Cardiac septum (tissue), 1 donor: Measurements from ENCODE around the gene ZC3H18. TPM values are rescaled to one million over a fixed set of nuclear protein-coding genes. Genes with fewer than 3 reads are reported as not detected.

Source experiments
- DNase-seq: peaks from one replicate; pipeline ENCODE4 v3.0.0-alpha.2; 2020; ENCODE audit warnings: low spot score
- intact Hi-C: fragments of 100-400 bp; cut with DNase I; formaldehyde crosslinking; loops from one replicate; pipeline ENCODE4 v1.14.0; 2022
- total RNA-seq: library from RNA; stranded (reverse); fragmentation: NEBNext Ultra II Directional; extraction: Animal tissue kit (Norgen Biotek cat#: 25700); gene quantifications from one replicate; pipeline ENCODE4 v1.2.1, GENCODE V29; 2021
- donor health status: DM: no; HTN: no; CAD: no.

Gene ZC3H18
- total RNA-seq, 1 donor from 2014 or later = 20.6 TPM

DNA sequence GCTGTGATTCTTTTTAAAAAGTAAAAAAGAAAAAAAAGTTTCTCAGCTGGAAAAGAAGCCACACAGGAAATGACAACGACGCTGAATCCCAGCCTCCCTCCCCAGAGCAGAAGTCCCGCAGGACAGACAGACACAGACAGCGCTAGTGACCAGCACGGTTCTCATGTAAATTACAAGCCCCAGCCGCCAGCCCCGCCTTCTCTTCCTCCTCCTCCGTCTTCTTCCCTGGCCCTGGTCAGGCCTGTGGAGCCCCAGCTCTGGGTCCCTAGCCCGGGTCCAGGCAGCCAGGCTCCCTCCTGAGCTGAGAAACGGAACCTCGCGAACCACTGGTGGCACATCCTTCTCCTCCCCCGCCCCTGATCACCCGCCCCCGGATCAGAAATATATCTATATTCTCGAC is 61.2 kb downstream of the ZC3H18 start:
- DNase-seq = no peak
- intact Hi-C loops = no loop called here

DNA sequence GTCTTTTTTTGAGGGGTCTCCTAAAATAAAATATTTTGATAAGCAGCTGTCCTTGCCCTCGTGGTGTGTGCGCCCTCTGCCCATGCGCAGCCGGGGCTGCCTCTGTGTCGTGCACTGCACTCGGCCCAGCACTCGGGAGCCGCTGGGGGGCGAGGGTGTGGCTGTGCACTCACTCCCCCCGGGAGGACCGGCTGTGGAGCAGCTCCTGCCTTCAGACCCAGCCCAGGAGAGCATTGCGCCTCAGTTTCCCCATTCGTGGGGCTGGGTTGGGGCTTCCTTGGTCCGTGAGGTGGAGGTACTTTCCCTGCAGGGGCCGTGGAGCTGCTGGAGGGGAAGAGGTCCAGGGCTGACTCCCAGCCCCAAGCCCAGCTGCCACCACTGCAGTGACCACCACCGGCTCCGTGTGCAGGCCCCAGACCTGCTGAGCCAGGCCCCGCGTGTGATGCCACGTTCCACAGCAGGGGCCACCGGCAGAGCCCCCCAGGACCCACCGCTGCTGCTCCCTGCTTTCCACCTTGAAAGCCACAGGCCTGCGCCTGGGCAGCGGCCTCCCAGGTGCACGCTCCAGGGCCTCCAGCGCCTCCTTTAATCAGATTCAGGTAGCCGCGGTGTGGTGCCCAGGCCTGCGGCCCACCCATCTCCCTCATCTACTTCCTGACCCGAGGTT is 61.9 kb downstream of the ZC3H18 start:
- no peak for DNase-seq
- intact Hi-C loops = no loop called here

DNA sequence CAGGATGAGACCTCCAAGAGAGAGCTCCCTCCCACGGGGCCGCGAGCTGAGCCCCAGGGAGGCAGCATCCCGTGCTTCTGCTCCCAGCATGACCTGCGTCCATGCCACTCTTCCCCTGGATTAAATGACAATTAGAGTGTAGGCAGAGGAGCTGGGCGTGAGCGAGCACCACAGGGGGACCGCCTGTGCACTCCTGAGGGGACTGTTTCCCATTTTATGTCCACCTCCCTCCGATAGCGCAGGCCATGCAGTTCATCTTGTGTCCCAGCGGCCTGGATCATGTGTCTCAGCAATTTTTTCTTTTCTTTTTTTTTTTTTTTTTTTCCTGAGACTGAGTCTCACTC is 62.4 kb downstream of the ZC3H18 start:
- DNase-seq = no peak
- intact Hi-C loops = no loop called here

- intact Hi-C loops = no loop called here
- DNase-seq = no peak
These were observed 63.5 kb downstream of the ZC3H18 start for GRCh38 chr16:88633684-88634140.

DNA sequence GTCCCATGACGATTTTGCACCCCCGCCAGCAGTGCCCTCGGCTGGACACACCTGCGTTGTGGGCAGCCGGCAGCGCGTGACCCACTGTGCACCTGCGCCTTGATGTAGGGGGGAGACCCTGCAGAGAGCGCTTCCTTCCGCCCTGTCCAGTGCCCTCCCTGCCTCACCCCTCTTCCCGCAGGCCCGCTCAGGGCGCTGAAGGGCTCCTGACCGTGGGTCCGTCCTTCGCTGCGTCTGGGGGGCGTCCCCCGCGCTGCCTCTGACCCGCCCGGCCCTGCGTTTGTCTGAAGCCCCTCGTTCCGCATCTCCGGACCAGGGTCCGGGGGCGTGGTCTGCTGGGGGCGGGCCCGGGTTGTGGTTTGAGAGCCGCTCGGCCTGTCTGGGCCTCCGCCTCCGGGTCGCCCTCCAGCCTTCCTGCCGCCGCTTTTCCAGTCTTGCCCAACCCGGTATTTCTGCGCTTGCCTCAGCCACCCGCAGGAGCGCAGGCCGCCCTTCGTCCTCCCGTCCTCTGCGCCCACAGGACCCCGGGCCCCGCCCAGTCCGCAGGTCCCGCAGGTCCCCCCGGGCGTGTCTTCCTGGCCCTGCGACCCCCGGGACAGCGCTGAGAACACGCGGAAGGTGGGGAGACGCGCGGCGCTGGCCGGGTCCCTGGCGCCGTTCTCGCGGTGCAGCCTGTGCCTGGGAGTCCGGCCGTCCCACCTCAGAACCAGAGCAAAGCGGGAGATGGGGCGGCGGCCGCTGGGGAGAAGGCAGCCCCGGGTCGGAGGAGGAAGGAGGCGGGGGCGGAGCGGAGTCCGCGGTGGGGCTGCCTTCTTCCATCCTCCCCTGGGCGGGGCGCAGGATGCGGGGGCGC is 64.2 kb downstream of the ZC3H18 start:
- intact Hi-C loops = no loop called here
- DNase-seq = no peak

GRCh38 chr16:88634994-88635670 is 64.9 kb downstream of the ZC3H18 start:
- DNase-seq = no peak
- intact Hi-C loops = no loop called here

DNA sequence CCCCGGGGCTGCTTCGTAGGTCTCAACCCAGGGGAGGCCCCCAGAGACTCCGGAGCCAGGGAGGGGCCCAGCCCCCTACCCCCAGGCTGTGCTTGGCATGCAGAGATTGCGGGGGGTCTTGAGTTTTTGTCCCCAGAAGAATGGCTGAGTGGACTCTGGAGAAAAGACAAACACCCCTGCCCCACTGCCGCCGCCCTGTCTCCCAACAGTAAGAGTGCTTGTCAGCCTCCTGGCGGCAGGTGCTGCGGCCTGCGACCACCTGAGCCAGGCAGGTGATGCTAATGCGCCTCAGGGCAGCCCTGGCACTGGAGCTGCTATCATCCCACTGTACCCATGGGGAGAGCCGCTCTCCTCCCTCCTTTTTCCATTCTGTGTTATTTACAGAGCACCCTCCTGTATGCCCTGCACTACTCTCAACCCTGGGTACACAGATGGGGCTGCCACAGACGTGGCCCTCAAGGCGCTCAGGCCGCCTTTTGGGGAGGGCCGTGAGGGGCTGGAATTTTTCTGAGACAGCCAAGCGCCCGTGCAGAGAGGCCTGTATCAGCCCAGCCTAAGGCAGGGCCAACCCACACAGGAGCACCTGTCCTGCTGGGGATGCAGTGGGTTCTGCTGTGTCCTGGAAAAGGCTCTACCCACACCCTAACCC is 65.6 kb downstream of the ZC3H18 start:
- intact Hi-C loops = no loop called here
- DNase-seq = no peak

DNA sequence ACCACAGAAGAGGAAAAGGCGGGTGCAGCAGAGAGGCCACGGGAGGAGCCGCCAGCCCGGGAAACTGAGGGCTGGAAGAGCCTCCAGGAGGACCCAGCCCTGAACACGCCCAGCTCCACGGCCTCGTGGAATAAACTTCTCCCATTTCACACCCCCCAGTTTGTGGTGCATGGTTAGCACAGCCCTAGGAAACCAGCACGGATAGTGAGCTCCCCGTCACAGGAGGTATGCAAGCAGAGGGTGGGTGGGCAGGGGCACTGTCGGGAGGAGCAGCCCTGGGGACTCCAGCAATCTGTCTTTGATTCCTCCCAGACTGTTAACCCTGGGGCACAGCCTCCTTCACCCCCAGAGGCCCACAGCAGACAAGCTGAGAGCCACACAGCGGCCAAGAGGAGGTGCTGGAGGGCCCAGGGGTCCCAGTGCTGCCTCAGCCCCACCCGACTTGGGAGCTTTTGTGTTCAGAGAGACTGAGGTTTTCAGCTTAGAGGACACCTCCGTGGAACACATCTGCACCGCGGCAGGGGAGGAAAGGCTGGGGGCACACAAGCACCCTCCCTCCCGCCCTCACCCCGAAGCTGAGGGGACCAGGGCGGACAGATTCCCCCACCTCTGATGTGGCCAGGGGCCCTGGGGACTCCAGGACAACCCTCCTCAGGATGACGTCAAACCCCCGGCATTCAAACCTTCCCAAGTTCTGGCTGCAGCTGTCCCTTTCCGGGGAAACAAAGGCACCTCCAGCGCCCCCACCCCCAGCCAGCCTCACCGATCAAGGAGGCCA is 66.5 kb downstream of the ZC3H18 start:
- no peak for DNase-seq
- intact Hi-C loops = no loop called here

DNA sequence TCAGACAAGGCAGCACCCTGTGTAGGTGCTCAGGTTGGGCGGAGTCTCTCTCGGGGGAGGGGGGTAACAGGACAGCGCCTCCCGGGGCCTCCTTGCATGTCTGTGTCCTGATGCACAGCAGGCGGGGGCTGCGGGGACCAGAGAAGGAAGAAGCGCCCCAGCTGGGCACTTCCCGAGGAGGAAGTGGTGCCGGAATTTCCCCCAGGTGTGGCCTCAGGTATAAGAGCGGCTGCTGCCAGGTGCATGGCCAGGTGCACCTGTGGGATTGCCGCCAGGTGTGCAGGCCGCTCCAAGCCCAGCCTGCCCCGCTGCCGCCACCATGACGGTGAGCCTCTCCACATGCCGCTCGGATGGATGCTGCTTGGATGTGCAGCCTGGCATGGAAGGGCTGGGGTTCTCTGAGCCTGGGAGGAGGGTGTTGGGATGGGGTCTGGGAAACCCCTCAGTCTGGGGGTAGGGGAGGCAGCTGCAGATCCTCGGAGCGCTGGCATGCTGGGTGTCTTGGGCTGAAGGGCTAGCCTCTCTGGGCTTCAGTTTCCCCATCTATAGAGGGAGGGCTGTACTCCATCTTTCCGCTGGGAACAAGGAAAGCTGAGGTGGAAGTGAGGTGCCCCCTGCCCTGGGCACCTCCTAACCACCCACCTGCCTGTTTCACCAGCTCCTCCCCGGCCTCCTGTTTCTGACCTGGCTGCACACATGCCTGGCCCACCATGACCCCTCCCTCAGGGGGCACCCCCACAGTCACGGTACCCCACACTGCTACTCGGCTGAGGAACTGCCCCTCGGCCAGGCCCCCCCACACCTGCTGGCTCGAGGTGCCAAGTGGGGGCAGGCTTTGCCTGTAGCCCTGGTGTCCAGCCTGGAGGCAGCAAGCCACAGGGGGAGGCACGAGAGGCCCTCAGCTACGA is 68.4 kb downstream of the ZC3H18 start, which contains the start of gene IL17C:
Gene IL17C, plus strand, starts transcription at position 250 of the 908 bp plus-strand sequence. Its CDS starts 70 bp downstream, at position 320.
- DNase-seq = no peak
- intact Hi-C loops = no loop called here

DNA sequence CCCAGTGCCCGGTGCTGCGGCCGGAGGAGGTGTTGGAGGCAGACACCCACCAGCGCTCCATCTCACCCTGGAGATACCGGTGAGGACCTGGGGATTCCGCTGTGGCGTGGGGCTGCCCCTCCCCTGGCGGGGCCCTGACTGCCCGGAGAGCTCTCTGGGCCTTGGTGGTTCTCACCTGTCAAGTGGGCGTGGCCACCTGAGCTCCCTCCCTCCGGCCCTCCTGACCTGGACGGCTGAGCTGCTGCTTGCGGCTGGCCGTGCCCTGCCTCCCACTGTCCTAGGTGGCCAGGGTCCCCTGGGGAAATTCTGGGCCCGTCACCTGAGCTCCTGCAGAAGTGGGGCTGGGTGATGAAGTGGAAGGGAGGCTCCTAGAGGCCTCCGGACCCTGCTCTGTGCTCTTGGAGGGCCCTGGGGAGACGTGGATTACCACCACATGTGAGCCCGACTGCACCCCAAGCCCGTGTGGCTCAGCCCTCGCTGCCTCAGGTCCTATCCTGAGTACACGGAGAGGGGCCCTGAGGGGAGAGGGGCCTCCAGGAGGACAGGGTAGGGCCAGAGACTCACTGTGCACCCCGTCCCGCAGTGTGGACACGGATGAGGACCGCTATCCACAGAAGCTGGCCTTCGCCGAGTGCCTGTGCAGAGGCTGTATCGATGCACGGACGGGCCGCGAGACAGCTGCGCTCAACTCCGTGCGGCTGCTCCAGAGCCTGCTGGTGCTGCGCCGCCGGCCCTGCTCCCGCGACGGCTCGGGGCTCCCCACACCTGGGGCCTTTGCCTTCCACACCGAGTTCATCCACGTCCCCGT is 69.2 kb downstream of the ZC3H18 start:
- intact Hi-C loops = no loop called here
- DNase-seq = no peak

GRCh38 chr16:88640039-88640495 is 69.9 kb downstream of the ZC3H18 start:
- DNase-seq = no peak
- intact Hi-C loops = no loop called here

GRCh38 chr16:88640498-88641247 is 70.5 kb downstream of the ZC3H18 start:
- intact Hi-C loops = no loop called here
- no peak for DNase-seq

GRCh38 chr16:88642881-88643643 is 72.9 kb downstream of the ZC3H18 start:
- intact Hi-C loops = no loop called here
- DNase-seq = no peak

DNA sequence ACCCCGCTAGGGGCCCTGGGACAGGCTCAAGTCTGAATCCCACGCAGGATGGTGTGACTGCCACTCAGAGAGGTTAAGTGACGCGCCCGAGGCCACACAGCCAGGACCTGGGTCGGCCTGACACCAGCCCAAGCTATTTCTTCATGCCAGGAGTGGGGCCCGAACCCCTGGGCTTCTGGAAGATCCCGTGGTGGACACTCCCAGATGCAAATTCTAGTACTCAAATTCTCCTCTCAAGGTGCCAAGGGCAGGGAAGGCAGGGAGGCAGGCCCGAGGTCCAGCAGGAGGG is 73.4 kb downstream of the ZC3H18 start:
- DNase-seq = no peak
- intact Hi-C loops = no loop called here

DNA sequence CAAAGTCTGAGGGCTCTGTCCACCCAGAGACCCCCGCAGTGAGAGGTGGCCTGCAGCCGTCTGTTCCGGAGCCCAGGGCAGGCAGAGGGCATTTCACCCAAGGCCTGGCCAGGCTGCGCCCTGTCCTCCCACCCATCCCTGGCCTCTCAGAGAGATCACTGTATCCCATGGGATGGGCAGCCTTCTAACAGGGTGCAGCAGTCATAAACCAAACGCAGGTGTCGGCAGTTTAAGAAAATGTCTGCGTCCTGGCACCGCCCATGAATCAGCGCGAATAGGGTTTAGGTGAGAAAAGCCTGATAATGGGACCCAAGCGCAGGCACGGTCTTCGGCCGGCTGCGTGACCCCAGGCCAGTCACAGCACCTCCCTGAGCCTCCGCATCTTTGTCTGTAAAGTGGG is 75.3 kb downstream of the ZC3H18 start:
- no peak for DNase-seq
- intact Hi-C loops = no loop called here

DNA sequence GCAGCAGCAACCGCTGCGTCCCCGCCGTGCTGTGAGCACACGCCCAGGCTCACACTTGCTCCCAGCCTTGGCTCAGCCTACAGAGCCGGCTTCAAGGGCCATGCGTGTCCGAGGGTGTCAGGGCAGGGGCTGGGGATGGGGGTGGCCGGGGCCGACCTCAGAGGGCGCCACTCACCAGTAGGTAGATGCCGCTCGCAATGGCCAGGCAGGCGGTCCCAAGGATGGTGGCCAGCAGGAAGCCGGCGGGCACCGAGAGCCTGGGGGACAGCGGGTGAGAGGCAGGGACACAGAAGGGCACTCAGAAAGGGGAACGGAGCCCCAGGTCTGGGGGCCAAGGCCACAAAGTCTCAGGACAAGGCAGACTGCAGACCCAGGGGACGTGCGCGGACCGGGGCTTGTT is 75.7 kb downstream of the ZC3H18 start:
- intact Hi-C loops = no loop called here
- no peak for DNase-seq
